OCI-LY3 (cell line): ENCODE data around the gene FCMR.
"Not testable (repeated sequence)": the region's sequence is repeated elsewhere in the genome, so short reads cannot be mapped to it uniquely, and the experiment has no call there.

ENCODE experiments used
- H2AFZ ChIP-seq: fragments of 200-600, 300-600 bp; shearing (Covaris generic); 2 replicates; pipeline ENCODE4 v1.6.0; 2014; ENCODE audit warnings: antibody characterized with exemption, low read depth, low read length
- H3K27ac ChIP-seq: fragments of 200-600, 300-600 bp; sonication (generic); 2 replicates; pipeline ENCODE4 v1.5.1; 2014; ENCODE audit warnings: mild to moderate bottlenecking, low read length, moderate library complexity, mixed read lengths
- H3K27me3 ChIP-seq: fragments of 200-600, 300-600 bp; sonication (generic); 2 replicates; pipeline ENCODE4 v1.6.1; 2014; ENCODE audit warnings: low read depth, low read length, mixed read lengths
- H3K36me3 ChIP-seq: fragments of 200-600, 300-600 bp; sonication (generic); replicated peaks from 2 replicates; pipeline ENCODE3; 2014; ENCODE audit warnings: low read depth, low read length, mixed read lengths
- H3K4me1 ChIP-seq: fragments of 300-600, 200-600 bp; sonication (generic); 2 replicates; pipeline ENCODE4 v1.6.1; 2014; ENCODE audit warnings: low read length, mixed read lengths
- H3K4me2 ChIP-seq: fragments of 200-600, 300-600 bp; sonication (generic); 2 replicates; pipeline ENCODE4 v1.6.1; 2014; ENCODE audit warnings: low read length, mixed read lengths
- H3K4me3 ChIP-seq: fragments of 300-600, 200-600 bp; sonication (generic); 2 replicates; pipeline ENCODE4 v1.5.1; 2014; ENCODE audit warnings: antibody characterized with exemption, mild to moderate bottlenecking, low read length, moderate library complexity
- H3K79me2 ChIP-seq: fragments of 300-600, 200-600 bp; shearing (Covaris generic); 2 replicates; pipeline ENCODE4 v1.6.1; 2014; ENCODE audit warnings: mild to moderate bottlenecking, low read length, mixed read lengths
- H3K9ac ChIP-seq: fragments of 300-600, 200-600 bp; shearing (Covaris generic); 2 replicates; pipeline ENCODE4 v1.6.0; 2014; ENCODE audit warnings: mild to moderate bottlenecking, low read length, moderate library complexity
- H3K9me3 ChIP-seq: fragments of 200-600, 300-600 bp; shearing (Covaris generic); 2 replicates; pipeline ENCODE4 v1.6.1; 2014; ENCODE audit warnings: low read length, mixed read lengths; ENCODE audit not compliant: insufficient read depth
- H4K20me1 ChIP-seq: fragments of 200-600, 300-600 bp; sonication (generic); 2 replicates; pipeline ENCODE4 v1.6.1; 2016; ENCODE audit warnings: low read length, mixed read lengths; ENCODE audit not compliant: insufficient read depth
- CTCF ChIP-seq: fragments of 200-600, 300-600 bp; sonication (generic); IDR thresholded peaks from 2 replicates; pipeline ENCODE4 v1.5.1; 2014; ENCODE audit warnings: antibody characterized with exemption, low read length, low read depth
- EZH2phosphoT487 ChIP-seq: fragments of 200-600 bp; shearing (Covaris generic); IDR thresholded peaks from 2 replicates; pipeline ENCODE4 v1.6.1; 2018; ENCODE audit warnings: antibody characterized with exemption, mixed run types, low read depth

FCMR gene

GRCh38 chr1:206859082-206859521 is 62.6 kb downstream of the FCMR start:
- no peaks in the 10 kb centered on the region for H3K9me3 ChIP-seq
- H3K79me2 ChIP-seq, result no peaks in the 10 kb centered on the region
- H3K36me3 ChIP-seq, result no peaks in the 10 kb centered on the region
- H3K4me1 ChIP-seq, result no peaks in the 10 kb centered on the region
- TF ChIP-seq EZH2phosphoT487, result no peak
- TF ChIP-seq CTCF, result no peak
- H3K4me3 ChIP-seq, result no peak overlapping the region
- H3K9ac ChIP-seq, result no peak overlapping the region
- peak overlapping the region; percentile 31; the same call in 1 of the 2 replicates for H2AFZ ChIP-seq
- H3K27ac ChIP-seq, result no peak overlapping the region
- H3K4me2 ChIP-seq, result no peak overlapping the region
- no peaks in the 10 kb centered on the region for H4K20me1 ChIP-seq
- peaks cover 41% of the 10 kb centered on the region for H3K27me3 ChIP-seq

GRCh38 chr1:206856674-206857464 is 64.9 kb downstream of the FCMR start:
- Histone ChIP-seq H2AFZ (no peak overlapping the region), H3K36me3 (no peaks in the 10 kb centered on the region), H3K4me1 (no peaks in the 10 kb centered on the region), H3K9me3 (no peaks in the 10 kb centered on the region), H4K20me1 (no peaks in the 10 kb centered on the region), H3K27me3 (peaks cover 44% of the 10 kb centered on the region), H3K79me2 (no peaks in the 10 kb centered on the region), H3K9ac (no peak overlapping the region), H3K4me2 (no peak overlapping the region), H3K4me3 (no peak overlapping the region), H3K27ac (no peak overlapping the region)
- TF ChIP-seq CTCF (peak; percentile 68), EZH2phosphoT487 (no peak)

GRCh38 chr1:206855859-206856258 is 65.9 kb downstream of the FCMR start:
- TF ChIP-seq CTCF (no peak), EZH2phosphoT487 (no peak)

GRCh38 chr1:206854401-206855129 is 67.2 kb downstream of the FCMR start:
- Histone ChIP-seq H3K9me3 (no peaks in the 10 kb centered on the region), H3K27ac (no peak overlapping the region), H4K20me1 (no peaks in the 10 kb centered on the region), H2AFZ (no peak overlapping the region), H3K27me3 (peaks cover 41% of the 10 kb centered on the region), H3K79me2 (no peaks in the 10 kb centered on the region), H3K4me1 (no peaks in the 10 kb centered on the region), H3K4me3 (no peak overlapping the region), H3K36me3 (no peaks in the 10 kb centered on the region), H3K4me2 (no peak overlapping the region), H3K9ac (no peak overlapping the region)
- no peak for TF ChIP-seq CTCF
- TF ChIP-seq EZH2phosphoT487, result no peak

More at GRCh38 chr1:206855859-206856258, 65.9 kb downstream of the FCMR start:
- no peak overlapping the region for H3K4me2 ChIP-seq
- no peaks in the 10 kb centered on the region for H3K9me3 ChIP-seq
- H3K4me1 ChIP-seq, result no peaks in the 10 kb centered on the region
- H3K36me3 ChIP-seq, result no peaks in the 10 kb centered on the region
- no peaks in the 10 kb centered on the region for H4K20me1 ChIP-seq
- no peak overlapping the region for H3K27ac ChIP-seq
- H3K79me2 ChIP-seq, result no peaks in the 10 kb centered on the region
- H3K27me3 ChIP-seq, result peaks cover 39% of the 10 kb centered on the region
- no peak overlapping the region for H3K9ac ChIP-seq
- no peak overlapping the region for H3K4me3 ChIP-seq
- no peak overlapping the region for H2AFZ ChIP-seq

GRCh38 chr1:206853696-206854095 is 68.0 kb downstream of the FCMR start:
- not testable (repeated sequence) for H3K9ac ChIP-seq, H3K4me3 ChIP-seq, H3K4me1 ChIP-seq, H4K20me1 ChIP-seq, H3K27ac ChIP-seq, H3K9me3 ChIP-seq, H2AFZ ChIP-seq, H3K36me3 ChIP-seq, H3K4me2 ChIP-seq, H3K79me2 ChIP-seq
- peaks cover 41% of the 10 kb centered on the region for H3K27me3 ChIP-seq
